SK-N-SH (cell line): Measurements from ENCODE around the gene EEA1. TPM values are rescaled to one million over a fixed set of nuclear protein-coding genes. Genes with fewer than 3 reads are reported as not detected.

Experiments
- CTCF ChIA-PET: fragments of 300-600, 350-600 bp; formaldehyde crosslinking; extraction: SDS; loops from one replicate; lab custom pipeline; 2021; lab: Yijun Ruan, JAX
- POLR2A ChIA-PET: fragments of 350-600 bp; sonication (Branson Sonifier 250); formaldehyde crosslinking; extraction: SDS; loops from one replicate; lab custom pipeline; 2020; ENCODE audit warnings: antibody characterized with exemption, inconsistent platforms; lab: Yijun Ruan, JAX
- DNase-seq: peaks from one replicate; pipeline ENCODE4 v3.0.0; 2012
- H2AFZ ChIP-seq: fragments of 200-600 bp; sonication (generic); 2 replicates; pipeline ENCODE4 v1.8.1; 2016; ENCODE audit warnings: antibody characterized with exemption, mild to moderate bottlenecking, low read depth
- H3F3A ChIP-seq: fragments of 200-600 bp; sonication (generic); replicated peaks from 2 replicates; pipeline ENCODE3; 2016; ENCODE audit warnings: antibody characterized with exemption, mild to moderate bottlenecking; ENCODE audit not compliant: insufficient read depth
- H3K27ac ChIP-seq, 2 experiments: fragments of 200-500 bp in 1 of 2; fragments of 200-600 bp in 1 of 2; sonication (Bioruptor generic) in 1 of 2; sonication (generic), shearing (Covaris generic) in 1 of 2; 2 replicates each; pipeline versions ENCODE4 v1.5.1 to v1.6.1; 2014 to 2016; ENCODE audit warnings: low read depth in 2 of 2, inconsistent platforms in 1 of 2, low read length in 1 of 2, mild to moderate bottlenecking in 1 of 2, mixed read lengths in 1 of 2
- H3K27me3 ChIP-seq: fragments of 200-600 bp; sonication (generic), shearing (Covaris generic); 2 replicates; pipeline ENCODE4 v1.6.1; 2016; ENCODE audit warnings: mixed run types; ENCODE audit not compliant: insufficient read depth
- H3K36me3 ChIP-seq, 2 experiments: fragments of 200-500 bp in 1 of 2; fragments of 200-600 bp in 1 of 2; sonication (Bioruptor generic) in 1 of 2; sonication (generic) in 1 of 2; replicated peaks in 1 of 2; 2 replicates each; pipeline versions ENCODE3 to v1.5.1; 2014 to 2016; ENCODE audit warnings: low read length in 1 of 2, mild to moderate bottlenecking in 1 of 2; ENCODE audit not compliant: insufficient read depth in 2 of 2, control insufficient read depth in 1 of 2
- H3K4me1 ChIP-seq, 2 experiments: fragments of 200-500 bp in 1 of 2; fragments of 200-600 bp in 1 of 2; sonication (Bioruptor generic) in 1 of 2; sonication (generic), shearing (Covaris generic) in 1 of 2; 2 replicates each; pipeline versions ENCODE4 v1.5.1 to v1.6.1; 2014 to 2016; ENCODE audit warnings: low read depth in 1 of 2, low read length in 1 of 2, mixed run types in 1 of 2; ENCODE audit not compliant: insufficient read depth in 2 of 2, control insufficient read depth in 1 of 2
- H3K4me2 ChIP-seq: fragments of 200-600 bp; sonication (generic), shearing (Covaris generic); 2 replicates; pipeline ENCODE4 v1.6.1; 2017; ENCODE audit warnings: mixed run types
- H3K4me3 ChIP-seq, 2 experiments: fragments of 200-500 bp in 1 of 2; fragments of 200-600 bp in 1 of 2; sonication (Bioruptor generic) in 1 of 2; sonication (generic), shearing (Covaris generic) in 1 of 2; 2 replicates each; pipeline versions ENCODE4 v1.5.1 to v1.8.1; 2014 to 2016; ENCODE audit warnings: low read depth in 2 of 2, inconsistent platforms in 1 of 2, low read length in 1 of 2, mild to moderate bottlenecking in 1 of 2, mixed read lengths in 1 of 2, moderate library complexity in 1 of 2
- H3K79me2 ChIP-seq: fragments of 200-600 bp; sonication (generic); 2 replicates; pipeline ENCODE4 v1.8.1; 2017; ENCODE audit warnings: mild to moderate bottlenecking; ENCODE audit not compliant: insufficient read depth
- H3K9ac ChIP-seq: fragments of 200-600 bp; sonication (generic); 2 replicates; pipeline ENCODE4 v1.6.1; 2017; ENCODE audit warnings: mixed run types
- H3K9me2 ChIP-seq: fragments of 200-600 bp; sonication (generic); 2 replicates; pipeline ENCODE4 v1.6.1; 2017; ENCODE audit warnings: mixed run types
- H3K9me3 ChIP-seq: fragments of 200-600 bp; sonication (generic); 2 replicates; pipeline ENCODE4 v1.6.1; 2017; ENCODE audit warnings: mixed run types, mild to moderate bottlenecking, moderate library complexity
- H4K20me1 ChIP-seq: fragments of 200-600 bp; sonication (generic); 2 replicates; pipeline ENCODE4 v1.6.1; 2017; ENCODE audit warnings: mild to moderate bottlenecking, mixed run types; ENCODE audit not compliant: insufficient read depth
- CHD2 ChIP-seq: fragments of 150-350 bp; IDR thresholded peaks from 2 replicates; pipeline ENCODE4 v1.6.1; 2018; ENCODE audit warnings: low read length; ENCODE audit not compliant: partially characterized antibody
- FOSL2 ChIP-seq: IDR thresholded peaks from 2 replicates; pipeline ENCODE4 v1.4.0; 2012; ENCODE audit warnings: low read depth, mild to moderate bottlenecking, moderate library complexity, borderline replicate concordance
- FOXM1 ChIP-seq: IDR thresholded peaks from 2 replicates; pipeline ENCODE4 v1.4.0; 2012; ENCODE audit warnings: low read depth, mild to moderate bottlenecking
- GABPA ChIP-seq: IDR thresholded peaks from 2 replicates; pipeline ENCODE4 v1.4.0; 2012; ENCODE audit warnings: low read depth, mild to moderate bottlenecking
- GATA2 ChIP-seq: sonication (generic); formaldehyde crosslinking; IDR thresholded peaks from 2 replicates; pipeline ENCODE4 v1.5.0; 2020; ENCODE audit warnings: mild to moderate bottlenecking, missing genetic modification reagents
- MXI1 ChIP-seq: IDR thresholded peaks from 2 replicates; pipeline ENCODE4 v1.6.1; 2012; ENCODE audit warnings: mild to moderate bottlenecking, low read depth, low read length, improper control_type of control experiment
- NFIC ChIP-seq: IDR thresholded peaks from 2 replicates; pipeline ENCODE4 v1.4.0; 2012; ENCODE audit warnings: borderline replicate concordance
- NRF1 ChIP-seq: IDR thresholded peaks from 2 replicates; pipeline ENCODE4 v1.6.1; 2012; ENCODE audit warnings: low read depth, mild to moderate bottlenecking, low read length
- POLR2AphosphoS5 ChIP-seq: IDR thresholded peaks from 2 replicates; pipeline ENCODE4 v1.6.1; 2012; ENCODE audit warnings: low read depth, low read length
- RAD21 ChIP-seq: IDR thresholded peaks from 2 replicates; pipeline ENCODE4 v1.6.1; 2012; ENCODE audit warnings: mild to moderate bottlenecking, low read length
- RCOR1 ChIP-seq: fragments of 150-350 bp; IDR thresholded peaks from 2 replicates; pipeline ENCODE4 v1.6.1; 2017; ENCODE audit warnings: antibody characterized with exemption, low read length
- RFX5 ChIP-seq: IDR thresholded peaks from 2 replicates; pipeline ENCODE4 v1.6.1; 2012; ENCODE audit warnings: mild to moderate bottlenecking, improper control_type of control experiment, low read length
- SIN3A ChIP-seq: IDR thresholded peaks from 2 replicates; pipeline ENCODE4 v1.6.1; 2012; ENCODE audit warnings: low read depth, mild to moderate bottlenecking, low read length, moderate library complexity, borderline replicate concordance
- TAF1 ChIP-seq: IDR thresholded peaks from 2 replicates; pipeline ENCODE4 v1.6.1; 2012; ENCODE audit warnings: low read depth, mild to moderate bottlenecking, low read length, moderate library complexity, borderline replicate concordance
- TEAD4 ChIP-seq: IDR thresholded peaks from 2 replicates; pipeline ENCODE4 v1.4.0; 2012; ENCODE audit warnings: mild to moderate bottlenecking, borderline replicate concordance; ENCODE audit not compliant: insufficient read depth
- USF1 ChIP-seq: IDR thresholded peaks from 2 replicates; pipeline ENCODE4 v1.4.0; 2012; ENCODE audit warnings: low read depth, borderline replicate concordance
- WGBS: methylation state at CpG from one replicate; pipeline ENCODE4 v1.1.6; 2017; ENCODE audit warnings: low lambda C conversion rate; 5-methylcytosine and 5-hydroxymethylcytosine counted together
- polyA plus RNA-seq, 3 experiments: library from polyadenylated mRNA; depleted of rRNA; stranded (reverse); fragments of >200 nt; gene quantifications; 2 replicates each; pipeline ENCODE4 v1.2.3, GENCODE V29; 2012
- TF ChIP-seq, protein P1 (sequence below): IDR thresholded peaks from 2 replicates; pipeline ENCODE4 v1.4.0; 2012; ENCODE audit warnings: low read depth
- TF ChIP-seq, protein P2 (sequence below): IDR thresholded peaks from 2 replicates; pipeline ENCODE4 v1.4.0; 2012; ENCODE audit warnings: low read depth, borderline replicate concordance
- TF ChIP-seq, protein P3 (sequence below): IDR thresholded peaks from 2 replicates; pipeline ENCODE4 v1.6.1; 2012; ENCODE audit warnings: mild to moderate bottlenecking, low read depth, low read length, moderate library complexity

Gene EEA1
- polyA plus RNA-seq, 1 of the 3 experiments (the other 2 are of a cell fraction): 1.5 TPM

DNA sequence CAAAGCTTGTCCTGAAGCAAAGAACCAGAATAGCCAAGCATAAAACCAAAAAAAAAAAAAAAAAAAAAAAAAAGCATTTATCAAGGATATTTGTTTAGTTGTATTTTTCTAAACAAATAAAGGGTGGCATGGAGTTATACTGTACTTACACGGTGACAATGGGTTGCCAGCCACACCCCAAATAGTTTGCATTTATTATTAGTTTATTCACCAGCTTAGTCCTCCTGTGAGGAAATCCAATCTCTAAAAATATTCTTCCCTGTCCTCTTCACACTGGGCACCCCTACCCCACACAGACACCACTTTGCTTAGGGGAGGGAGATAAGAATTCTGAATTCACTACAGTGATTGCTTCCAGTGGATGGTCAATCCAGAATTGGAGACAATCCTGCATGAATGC lies 207.4 kb downstream of the EEA1 start:
- H3K4me2 ChIP-seq: no peak overlapping the region
- no peak for TF ChIP-seq CHD2

GRCh38 chr12:92721130-92721529 lies 208.0 kb downstream of the EEA1 start:
- no peak overlapping the region for H2AFZ ChIP-seq
- no peaks in the 10 kb centered on the region; a peak in 1 of 4 replicates for H3K4me1 ChIP-seq
- TF ChIP-seq USF1 (no peak), GATA2 (CRISPR knock-in tag) (no peak), POLR2AphosphoS5 (no peak), RCOR1 (no peak), NRF1 (no peak), RFX5 (no peak), NFIC (no peak), GABPA (no peak), FOSL2 (no peak), TAF1 (no peak), MXI1 (no peak), TEAD4 (no peak), RAD21 (no peak), FOXM1 (no peak), SIN3A (no peak)
- TF ChIP-seq, protein P1, sequence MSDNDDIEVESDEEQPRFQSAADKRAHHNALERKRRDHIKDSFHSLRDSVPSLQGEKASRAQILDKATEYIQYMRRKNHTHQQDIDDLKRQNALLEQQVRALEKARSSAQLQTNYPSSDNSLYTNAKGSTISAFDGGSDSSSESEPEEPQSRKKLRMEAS: no peak
- TF ChIP-seq, protein P2, sequence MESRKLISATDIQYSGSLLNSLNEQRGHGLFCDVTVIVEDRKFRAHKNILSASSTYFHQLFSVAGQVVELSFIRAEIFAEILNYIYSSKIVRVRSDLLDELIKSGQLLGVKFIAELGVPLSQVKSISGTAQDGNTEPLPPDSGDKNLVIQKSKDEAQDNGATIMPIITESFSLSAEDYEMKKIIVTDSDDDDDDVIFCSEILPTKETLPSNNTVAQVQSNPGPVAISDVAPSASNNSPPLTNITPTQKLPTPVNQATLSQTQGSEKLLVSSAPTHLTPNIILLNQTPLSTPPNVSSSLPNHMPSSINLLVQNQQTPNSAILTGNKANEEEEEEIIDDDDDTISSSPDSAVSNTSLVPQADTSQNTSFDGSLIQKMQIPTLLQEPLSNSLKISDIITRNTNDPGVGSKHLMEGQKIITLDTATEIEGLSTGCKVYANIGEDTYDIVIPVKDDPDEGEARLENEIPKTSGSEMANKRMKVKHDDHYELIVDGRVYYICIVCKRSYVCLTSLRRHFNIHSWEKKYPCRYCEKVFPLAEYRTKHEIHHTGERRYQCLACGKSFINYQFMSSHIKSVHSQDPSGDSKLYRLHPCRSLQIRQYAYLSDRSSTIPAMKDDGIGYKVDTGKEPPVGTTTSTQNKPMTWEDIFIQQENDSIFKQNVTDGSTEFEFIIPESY: no peak
- TF ChIP-seq, protein P3, sequence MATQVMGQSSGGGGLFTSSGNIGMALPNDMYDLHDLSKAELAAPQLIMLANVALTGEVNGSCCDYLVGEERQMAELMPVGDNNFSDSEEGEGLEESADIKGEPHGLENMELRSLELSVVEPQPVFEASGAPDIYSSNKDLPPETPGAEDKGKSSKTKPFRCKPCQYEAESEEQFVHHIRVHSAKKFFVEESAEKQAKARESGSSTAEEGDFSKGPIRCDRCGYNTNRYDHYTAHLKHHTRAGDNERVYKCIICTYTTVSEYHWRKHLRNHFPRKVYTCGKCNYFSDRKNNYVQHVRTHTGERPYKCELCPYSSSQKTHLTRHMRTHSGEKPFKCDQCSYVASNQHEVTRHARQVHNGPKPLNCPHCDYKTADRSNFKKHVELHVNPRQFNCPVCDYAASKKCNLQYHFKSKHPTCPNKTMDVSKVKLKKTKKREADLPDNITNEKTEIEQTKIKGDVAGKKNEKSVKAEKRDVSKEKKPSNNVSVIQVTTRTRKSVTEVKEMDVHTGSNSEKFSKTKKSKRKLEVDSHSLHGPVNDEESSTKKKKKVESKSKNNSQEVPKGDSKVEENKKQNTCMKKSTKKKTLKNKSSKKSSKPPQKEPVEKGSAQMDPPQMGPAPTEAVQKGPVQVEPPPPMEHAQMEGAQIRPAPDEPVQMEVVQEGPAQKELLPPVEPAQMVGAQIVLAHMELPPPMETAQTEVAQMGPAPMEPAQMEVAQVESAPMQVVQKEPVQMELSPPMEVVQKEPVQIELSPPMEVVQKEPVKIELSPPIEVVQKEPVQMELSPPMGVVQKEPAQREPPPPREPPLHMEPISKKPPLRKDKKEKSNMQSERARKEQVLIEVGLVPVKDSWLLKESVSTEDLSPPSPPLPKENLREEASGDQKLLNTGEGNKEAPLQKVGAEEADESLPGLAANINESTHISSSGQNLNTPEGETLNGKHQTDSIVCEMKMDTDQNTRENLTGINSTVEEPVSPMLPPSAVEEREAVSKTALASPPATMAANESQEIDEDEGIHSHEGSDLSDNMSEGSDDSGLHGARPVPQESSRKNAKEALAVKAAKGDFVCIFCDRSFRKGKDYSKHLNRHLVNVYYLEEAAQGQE: no peak
- TF ChIP-seq, all 33 proteins: peak for 0
- 75% methylated on average over 8 of the region's 8 CpGs for WGBS
- H3K27me3 ChIP-seq: no peaks in the 10 kb centered on the region
- H3F3A ChIP-seq: peaks cover 3% of the 10 kb centered on the region
- ChIA-PET CTCF (interaction anchor here (0.9 kb wide), 1 partner anchor 12 kb away, joined by 4 read pairs; no protein-coding TSS in a partner anchor), POLR2A (no interaction called here)
- H3K9me3 ChIP-seq: no peaks in the 10 kb centered on the region
- H3K4me2 ChIP-seq: no peak overlapping the region
- H3K9me2 ChIP-seq: no peaks in the 10 kb centered on the region
- H3K4me3 ChIP-seq: no peak overlapping the region
- DNase-seq: no peak
- no peak overlapping the region for H3K9ac ChIP-seq
- no peaks in the 10 kb centered on the region for H3K36me3 ChIP-seq
- H3K27ac ChIP-seq: no peak overlapping the region
- no peaks in the 10 kb centered on the region for H4K20me1 ChIP-seq
- no peaks in the 10 kb centered on the region for H3K79me2 ChIP-seq

More for the DNA sequence above, 207.4 kb downstream of the EEA1 start:
- H4K20me1 ChIP-seq: no peaks in the 10 kb centered on the region
- H3K9me2 ChIP-seq: no peaks in the 10 kb centered on the region
- no peaks in the 10 kb centered on the region for H3K36me3 ChIP-seq
- H3K9me3 ChIP-seq: no peaks in the 10 kb centered on the region
- no peak overlapping the region for H2AFZ ChIP-seq
- no peaks in the 10 kb centered on the region for H3K79me2 ChIP-seq
- H3F3A ChIP-seq: peaks cover 3% of the 10 kb centered on the region
- no peak overlapping the region for H3K27ac ChIP-seq
- H3K4me3 ChIP-seq: no peak overlapping the region
- CTCF ChIA-PET: interaction anchor here (0.9 kb wide), 1 partner anchor 13 kb away, joined by 4 read pairs; no protein-coding TSS in a partner anchor
- POLR2A ChIA-PET: no interaction called here
- WGBS: 71% methylated on average over 1 of the region's 1 CpG
- no peaks in the 10 kb centered on the region; a peak in 1 of 4 replicates for H3K4me1 ChIP-seq
- no peak for DNase-seq
- H3K9ac ChIP-seq: no peak overlapping the region
- no peaks in the 10 kb centered on the region for H3K27me3 ChIP-seq
